ENCODE data around the gene UNC5C. TPM values are rescaled to one million over a fixed set of nuclear protein-coding genes. Genes with fewer than 3 reads are reported as not detected.

Gene UNC5C
- total RNA-seq, 2 donors from 2014 or later = 0.52 to 2.0 TPM

GRCh38 chr4:95470622-95471021 lies 78.2 kb downstream of the UNC5C start:
- Histone ChIP-seq H3K4me3 (no peak overlapping the region), H3K4me1 (no peaks in the 10 kb centered on the region), H3K27ac (no peak overlapping the region), H3K36me3 (replicated peaks in 1 of 2; ENCODE audit: insufficient read depth in 1 of 2, low read depth in 2 of 2) (no peaks in the 10 kb centered on the region), H3K27me3 (no peaks in the 10 kb centered on the region), H3K9me3 (no peaks in the 10 kb centered on the region)
- no peak for TF ChIP-seq POLR2A (IDR thresholded peaks at IDR 0.05)
- no peak for TF ChIP-seq CTCF (IDR thresholded peaks at IDR 0.05)
- WGBS, 2 donors = 59 to 63% methylated on average over 4 of the region's 4 CpGs
- no peak for ATAC-seq
- intact Hi-C loops (cut with DNase I) = no loop called here
- no peak for DNase-seq

DNA sequence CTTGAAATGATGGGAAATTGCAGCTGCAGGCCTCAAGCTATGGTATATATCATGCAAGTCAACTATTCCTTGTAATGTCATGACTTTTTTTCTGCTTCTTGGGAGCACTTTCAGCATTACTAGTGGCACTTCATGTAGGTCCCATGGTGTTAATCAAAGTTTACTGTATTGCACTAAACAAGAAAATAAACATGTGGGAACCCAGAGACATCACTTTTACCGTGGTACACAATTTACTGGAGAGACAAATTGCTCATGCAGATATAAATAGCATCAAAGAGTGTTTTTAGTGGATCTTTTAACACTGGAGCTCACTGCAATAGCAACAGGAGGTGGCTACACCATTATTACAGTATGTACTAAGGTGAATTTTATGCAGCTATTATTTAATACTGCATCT lies 79.2 kb downstream of the UNC5C start:
- Histone ChIP-seq H3K9me3 (no peaks in the 10 kb centered on the region), H3K27me3 (no peaks in the 10 kb centered on the region), H3K4me3 (no peak overlapping the region), H3K27ac (no peak overlapping the region), H3K4me1 (no peaks in the 10 kb centered on the region), H3K36me3 (replicated peaks in 1 of 2; ENCODE audit: insufficient read depth in 1 of 2, low read depth in 2 of 2) (no peaks in the 10 kb centered on the region)
- no peak for ATAC-seq
- intact Hi-C loops (cut with DNase I) = no loop called here
- TF ChIP-seq CTCF (IDR thresholded peaks at IDR 0.05) (no peak), POLR2A (IDR thresholded peaks at IDR 0.05) (no peak)
- DNase-seq = no peak
- 50 to 71% methylated on average over 1 of the region's 1 CpG for WGBS, 2 donors

GRCh38 chr4:95466791-95467190 lies 82.0 kb downstream of the UNC5C start:
- no peak for TF ChIP-seq POLR2A (IDR thresholded peaks at IDR 0.05)
- TF ChIP-seq CTCF (IDR thresholded peaks at IDR 0.05) = no peak
- WGBS, 2 donors = 77% methylated on average over 3 of the region's 3 CpGs
- Histone ChIP-seq H3K36me3 (replicated peaks in 1 of 2; ENCODE audit: insufficient read depth in 1 of 2, low read depth in 2 of 2) (no peaks in the 10 kb centered on the region), H3K4me3 (no peak overlapping the region), H3K27me3 (no peaks in the 10 kb centered on the region), H3K9me3 (no peaks in the 10 kb centered on the region), H3K4me1 (no peaks in the 10 kb centered on the region), H3K27ac (no peak overlapping the region)
- no peak for DNase-seq
- intact Hi-C loops (cut with DNase I) = no loop called here
- no peak for ATAC-seq

GRCh38 chr4:95465010-95465409 lies 83.8 kb downstream of the UNC5C start:
- H3K27ac ChIP-seq = no peak overlapping the region
- no peaks in the 10 kb centered on the region for H3K4me1 ChIP-seq
- intact Hi-C loops (cut with DNase I) = no loop called here
- no peaks in the 10 kb centered on the region for H3K36me3 ChIP-seq (replicated peaks in 1 of 2; ENCODE audit: insufficient read depth in 1 of 2, low read depth in 2 of 2)
- TF ChIP-seq POLR2A (IDR thresholded peaks at IDR 0.05) (no peak), CTCF (IDR thresholded peaks at IDR 0.05) (no peak)
- WGBS, 2 donors = 50 to 57% methylated on average over 6 of the region's 6 CpGs
- no peak for DNase-seq
- ATAC-seq = no peak
- no peaks in the 10 kb centered on the region for H3K27me3 ChIP-seq
- H3K4me3 ChIP-seq = no peak overlapping the region
- no peaks in the 10 kb centered on the region for H3K9me3 ChIP-seq

- no peaks in the 10 kb centered on the region for H3K4me1 ChIP-seq
- no peak overlapping the region for H3K27ac ChIP-seq
- ATAC-seq (no peak), DNase-seq (no peak)
- H3K36me3 ChIP-seq (replicated peaks in 1 of 2; ENCODE audit: insufficient read depth in 1 of 2, low read depth in 2 of 2) = no peaks in the 10 kb centered on the region
- 73 to 76% methylated on average over 8 of the region's 8 CpGs for WGBS, 2 donors
- H3K9me3 ChIP-seq = no peaks in the 10 kb centered on the region
- TF ChIP-seq POLR2A (IDR thresholded peaks at IDR 0.05) (no peak), CTCF (IDR thresholded peaks at IDR 0.05) (no peak)
- intact Hi-C loops (cut with DNase I) = no loop called here
- no peaks in the 10 kb centered on the region for H3K27me3 ChIP-seq
- H3K4me3 ChIP-seq = no peak overlapping the region
Observed at GRCh38 chr4:95462921-95463320, 85.9 kb downstream of the UNC5C start.
